HCT116 (cell line): ENCODE data around the gene PKNOX2. TPM values are rescaled to one million over a fixed set of nuclear protein-coding genes. Genes with fewer than 3 reads are reported as not detected.

Experiments used
- ATAC-seq: fragments of 200-7000 bp; cut with Tn5 transposase; 2 replicates; pipeline ENCODE4 v1.9.1; 2020; ENCODE audit warnings: mild to moderate bottlenecking, moderate library complexity
- BruUV-seq: library from RNA; stranded (reverse); fragments of 400-500 nt; replicated peaks from 2 replicates; lab custom pipeline; 2021; lab: Mats Ljungman, UMichigan
- CTCF ChIA-PET: fragments of 300-600 bp; sonication (Branson Sonifier 250); formaldehyde crosslinking; loops from one replicate; lab custom pipeline; 2021; ENCODE audit warnings: antibody characterized with exemption; lab: Charles Lee
- POLR2A ChIA-PET: fragments of 300-600, 350-600 bp; sonication (Branson Sonifier 250); formaldehyde crosslinking; loops from one replicate; lab custom pipeline; 2021; ENCODE audit warnings: antibody characterized with exemption; lab: Charles Lee
- RAD21 ChIA-PET, 2 experiments: fragments of 300-600 bp; sonication (Branson Sonifier 250); formaldehyde crosslinking; loops; one replicate each; lab custom pipeline; 2023; ENCODE audit warnings: low total read pairs in 2 of 2; ENCODE audit not compliant: uncharacterized antibody in 2 of 2, unreplicated experiment in 2 of 2, low non-redundant PET in 1 of 2; lab: Charles Lee
- DNase-seq: peaks from one replicate; pipeline ENCODE4 v3.0.0-alpha.2; 2010; ENCODE audit warnings: low read depth, low spot score
- H2AFZ ChIP-seq: fragments of 200-600 bp; shearing (Covaris generic), sonication (generic); 2 replicates; pipeline ENCODE4 v1.6.1; 2017; ENCODE audit warnings: low read depth, mixed run types, mixed read lengths, antibody characterized with exemption, low read length; ENCODE audit not compliant: poor library complexity, severe bottlenecking
- H3K27ac ChIP-seq: 2 replicates; pipeline ENCODE4 v1.5.1; 2012; ENCODE audit warnings: low read depth, low read length
- H3K27me3 ChIP-seq: fragments of 200-600 bp; sonication (generic); 2 replicates; pipeline ENCODE4 v1.6.1; 2016; ENCODE audit warnings: mixed run types, low read length, mixed read lengths; ENCODE audit not compliant: insufficient read depth
- H3K36me3 ChIP-seq, 2 experiments: fragments of 200-500 bp in 1 of 2; fragments of 200-600 bp in 1 of 2; sonication (Bioruptor generic) in 1 of 2; sonication (generic) in 1 of 2; 2 replicates each; pipeline versions ENCODE4 v1.5.1 to v1.6.1; 2014 to 2016; ENCODE audit warnings: low read length in 2 of 2, inconsistent platforms in 1 of 2, mixed read lengths in 1 of 2, mixed run types in 1 of 2; ENCODE audit not compliant: insufficient read depth in 2 of 2, control insufficient read depth in 1 of 2
- H3K4me1 ChIP-seq, 2 experiments: fragments of 200-600 bp in 1 of 2; sonication (generic) in 1 of 2; 2 replicates each; pipeline versions ENCODE4 v1.5.1 to v1.6.1; 2012 to 2017; ENCODE audit warnings: low read length in 2 of 2, inconsistent platforms in 1 of 2, mild to moderate bottlenecking in 1 of 2, mixed read lengths in 1 of 2, mixed run types in 1 of 2, moderate library complexity in 1 of 2; ENCODE audit not compliant: insufficient read depth in 2 of 2, control insufficient read depth in 1 of 2
- H3K4me2 ChIP-seq: fragments of 200-600 bp; sonication (generic); 2 replicates; pipeline ENCODE4 v1.6.1; 2017; ENCODE audit warnings: mixed run types, low read length, mixed read lengths
- H3K4me3 ChIP-seq, 2 experiments: fragments of 200-600 bp in 1 of 2; sonication (generic) in 1 of 2; replicated peaks in 1 of 2; 2 replicates each; pipeline ENCODE4 v1.5.1; 2011 to 2016; ENCODE audit warnings: low read length in 2 of 2, control low read depth in 1 of 2, low read depth in 1 of 2, mild to moderate bottlenecking in 1 of 2, mixed read lengths in 1 of 2, mixed run types in 1 of 2
- H3K79me2 ChIP-seq: fragments of 200-600 bp; sonication (generic); 2 replicates; pipeline ENCODE4 v1.6.1; 2017; ENCODE audit warnings: mild to moderate bottlenecking, mixed run types, low read length, moderate library complexity, mixed read lengths; ENCODE audit not compliant: insufficient read depth
- H3K9ac ChIP-seq: fragments of 200-600 bp; sonication (generic); 2 replicates; pipeline ENCODE4 v1.6.1; 2016; ENCODE audit warnings: low read length, mixed read lengths
- H3K9me2 ChIP-seq: fragments of 200-600 bp; sonication (generic), shearing (Covaris generic); 2 replicates; pipeline ENCODE4 v1.6.1; 2017; ENCODE audit warnings: mixed run types, mild to moderate bottlenecking, moderate library complexity; ENCODE audit not compliant: insufficient read depth
- H3K9me3 ChIP-seq, 2 experiments: fragments of 200-500 bp in 1 of 2; fragments of 200-600 bp in 1 of 2; sonication (Bioruptor generic) in 1 of 2; sonication (generic) in 1 of 2; 2 replicates each; pipeline ENCODE4 v1.6.1; 2014 to 2017; ENCODE audit warnings: low read length in 2 of 2, mixed read lengths in 2 of 2, inconsistent platforms in 1 of 2, low read depth in 1 of 2, mild to moderate bottlenecking in 1 of 2, mixed run types in 1 of 2, moderate library complexity in 1 of 2; ENCODE audit not compliant: control insufficient read depth in 1 of 2, insufficient read depth in 1 of 2
- H4K20me1 ChIP-seq: fragments of 200-600 bp; sonication (generic), shearing (Covaris generic); 2 replicates; pipeline ENCODE4 v1.6.1; 2017; ENCODE audit warnings: mixed run types, mild to moderate bottlenecking, moderate library complexity; ENCODE audit not compliant: insufficient read depth
- ELF1 ChIP-seq: IDR thresholded peaks from 2 replicates; pipeline ENCODE4 v1.6.1; 2012; ENCODE audit warnings: low read depth, borderline replicate concordance
- JUND ChIP-seq: IDR thresholded peaks from 2 replicates; pipeline ENCODE4 v1.6.1; 2012
- POLR2A ChIP-seq: IDR thresholded peaks from 2 replicates; pipeline ENCODE4 v1.7.0; 2011; ENCODE audit warnings: borderline replicate concordance; ENCODE audit not compliant: insufficient read depth, insufficient read length; ENCODE audit errors: extremely low read depth
- RAD21 ChIP-seq: IDR thresholded peaks from 2 replicates; pipeline ENCODE4 v1.6.1; 2012; ENCODE audit warnings: low read depth, mild to moderate bottlenecking
- SRF ChIP-seq: IDR thresholded peaks from 2 replicates; pipeline ENCODE4 v1.6.1; 2012; ENCODE audit warnings: low read depth
- TCF7L2 ChIP-seq: IDR thresholded peaks from 2 replicates; pipeline ENCODE4 v1.7.0; 2011; ENCODE audit warnings: borderline replicate concordance, inconsistent platforms; ENCODE audit not compliant: insufficient read depth, insufficient read length; ENCODE audit errors: extremely low read depth
- YY1 ChIP-seq: IDR thresholded peaks from 2 replicates; pipeline ENCODE4 v1.6.1; 2011; ENCODE audit warnings: low read length, low read depth, moderate library complexity, mild to moderate bottlenecking; ENCODE audit not compliant: insufficient replicate concordance; ENCODE audit errors: extremely low read depth
- intact Hi-C: fragments of 100-400 bp; cut with micrococcal nuclease; formaldehyde crosslinking; loops from 2 replicates; pipeline ENCODE4 v1.10.0; 2022
- total RNA-seq: library from RNA; stranded (reverse); gene quantifications from one replicate; pipeline ENCODE4 v1.2.1, GENCODE V29; 2021; ENCODE audit not compliant: unreplicated experiment
- TF ChIP-seq, protein P1 (sequence below), 3 experiments: fragments of 200-600 bp in 1 of 3; sonication (generic) in 1 of 3; IDR thresholded peaks in 2 of 3; conservative IDR thresholded peaks in 1 of 3; 2 replicates each; pipeline ENCODE4 v1.5.1; 2012 to 2017; ENCODE audit warnings: low read depth in 2 of 3, low read length in 2 of 3, antibody characterized with exemption in 1 of 3, borderline replicate concordance in 1 of 3, control low read depth in 1 of 3, mild to moderate bottlenecking in 1 of 3, mixed read lengths in 1 of 3, mixed run types in 1 of 3, moderate library complexity in 1 of 3; ENCODE audit not compliant: insufficient read depth in 1 of 3
- TF ChIP-seq, protein P2 (sequence below): IDR thresholded peaks from 2 replicates; pipeline ENCODE4 v1.6.1; 2012

PKNOX2 gene
- total RNA-seq, 1 experiment from 2014 or later = 0.20 TPM

DNA sequence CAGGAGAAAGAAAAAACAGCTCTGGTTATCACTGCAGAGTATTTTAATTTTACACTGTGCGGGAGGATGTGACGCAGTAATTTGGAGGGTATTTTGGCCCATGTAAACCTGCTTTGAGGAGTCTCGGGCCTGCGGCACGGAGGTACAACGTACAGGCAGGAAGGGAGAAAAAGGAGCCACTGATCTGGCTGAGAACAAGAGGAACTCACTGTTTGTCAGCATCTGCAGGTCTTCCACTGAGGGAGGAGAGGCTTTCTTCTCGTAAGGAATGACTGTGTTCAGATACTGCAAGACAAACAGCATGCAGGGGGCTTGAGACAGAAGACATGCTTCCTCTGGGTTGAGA is 287.5 kb downstream of the PKNOX2 start:
- RAD21 ChIA-PET = no interaction called here
- Histone ChIP-seq H3K9me3 (no peaks in the 10 kb centered on the region), H3K4me1 (peaks cover 4 to 26% of the 10 kb centered on the region in 2 experiments; a peak in 3 of 4 replicates), H3K36me3 (no peaks in the 10 kb centered on the region), H3K4me2 (no peak overlapping the region), H3K9ac (no peak overlapping the region), H4K20me1 (no peaks in the 10 kb centered on the region), H3K27ac (no peak overlapping the region), H3K27me3 (no peaks in the 10 kb centered on the region), H3K9me2 (no peaks in the 10 kb centered on the region), H3K4me3 (no peak overlapping the region), H3K79me2 (no peaks in the 10 kb centered on the region), H2AFZ (no peak overlapping the region)
- CTCF ChIA-PET = interaction anchor here (0.9 to 3.7 kb wide), 5 partner anchors 10 to 22 kb away, joined by 3 to 14 read pairs (median 4); no protein-coding TSS in a partner anchor
- intact Hi-C loops = loop anchor here (1.0 kb wide), 1 partner anchor 361 kb away; no protein-coding TSS in a partner anchor
- DNase-seq (no peak), ATAC-seq (no peak)
- no TSS peak for BruUV-seq
- POLR2A ChIA-PET = no interaction called here
- TF ChIP-seq, protein P1, sequence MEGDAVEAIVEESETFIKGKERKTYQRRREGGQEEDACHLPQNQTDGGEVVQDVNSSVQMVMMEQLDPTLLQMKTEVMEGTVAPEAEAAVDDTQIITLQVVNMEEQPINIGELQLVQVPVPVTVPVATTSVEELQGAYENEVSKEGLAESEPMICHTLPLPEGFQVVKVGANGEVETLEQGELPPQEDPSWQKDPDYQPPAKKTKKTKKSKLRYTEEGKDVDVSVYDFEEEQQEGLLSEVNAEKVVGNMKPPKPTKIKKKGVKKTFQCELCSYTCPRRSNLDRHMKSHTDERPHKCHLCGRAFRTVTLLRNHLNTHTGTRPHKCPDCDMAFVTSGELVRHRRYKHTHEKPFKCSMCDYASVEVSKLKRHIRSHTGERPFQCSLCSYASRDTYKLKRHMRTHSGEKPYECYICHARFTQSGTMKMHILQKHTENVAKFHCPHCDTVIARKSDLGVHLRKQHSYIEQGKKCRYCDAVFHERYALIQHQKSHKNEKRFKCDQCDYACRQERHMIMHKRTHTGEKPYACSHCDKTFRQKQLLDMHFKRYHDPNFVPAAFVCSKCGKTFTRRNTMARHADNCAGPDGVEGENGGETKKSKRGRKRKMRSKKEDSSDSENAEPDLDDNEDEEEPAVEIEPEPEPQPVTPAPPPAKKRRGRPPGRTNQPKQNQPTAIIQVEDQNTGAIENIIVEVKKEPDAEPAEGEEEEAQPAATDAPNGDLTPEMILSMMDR (IDR thresholded peaks at IDR 0.05 in 2 of 3, conservative IDR thresholded peaks at IDR 0.05 in 1 of 3; ENCODE audit: borderline replicate concordance in 1 of 3, insufficient read depth in 1 of 3, low read depth in 2 of 3, low read length in 2 of 3) = no peak
- no peak for TF ChIP-seq JUND
- TF ChIP-seq ELF1 = no peak
- TF ChIP-seq TCF7L2 = no peak
- TF ChIP-seq YY1 = no peak
- no peak for TF ChIP-seq RAD21
- TF ChIP-seq, protein P2, sequence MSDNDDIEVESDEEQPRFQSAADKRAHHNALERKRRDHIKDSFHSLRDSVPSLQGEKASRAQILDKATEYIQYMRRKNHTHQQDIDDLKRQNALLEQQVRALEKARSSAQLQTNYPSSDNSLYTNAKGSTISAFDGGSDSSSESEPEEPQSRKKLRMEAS = no peak
- no peak for TF ChIP-seq POLR2A
- no peak for TF ChIP-seq SRF
